Osteoblast (primary cell): ENCODE data around the gene MDM4. TPM values are rescaled to one million over a fixed set of nuclear protein-coding genes. Genes with fewer than 3 reads are reported as not detected.
"Not testable (repeated sequence)": the region's sequence is repeated elsewhere in the genome, so short reads cannot be mapped to it uniquely, and the experiment has no call there.

Source experiments
- DNase-seq: peaks from one replicate; pipeline ENCODE4 v3.0.0; 2011; ENCODE audit warnings: low spot score, mixed read lengths; ENCODE audit not compliant: insufficient read length; ENCODE audit errors: missing footprints
- H2AFZ ChIP-seq: 2 replicates; pipeline ENCODE4 v1.6.0; 2011; ENCODE audit warnings: mild to moderate bottlenecking, low read length
- H3K27ac ChIP-seq: 2 replicates; pipeline ENCODE4 v1.5.1; 2011; ENCODE audit warnings: mild to moderate bottlenecking, low read depth, low read length, moderate library complexity
- H3K27me3 ChIP-seq: 2 replicates; pipeline ENCODE4 v1.6.0; 2012; ENCODE audit warnings: mild to moderate bottlenecking, control low read depth, inconsistent platforms, low read length, moderate library complexity; ENCODE audit not compliant: insufficient read depth
- H3K36me3 ChIP-seq: 2 replicates; pipeline ENCODE4 v1.5.1; 2011; ENCODE audit warnings: mild to moderate bottlenecking, low read length, control low read depth, moderate library complexity; ENCODE audit not compliant: insufficient read depth
- H3K4me1 ChIP-seq: 2 replicates; pipeline ENCODE4 v1.5.1; 2011; ENCODE audit warnings: mild to moderate bottlenecking, low read length, control low read depth, moderate library complexity; ENCODE audit not compliant: insufficient read depth
- H3K4me2 ChIP-seq: 2 replicates; pipeline ENCODE4 v1.6.0; 2011; ENCODE audit warnings: mild to moderate bottlenecking, low read length; ENCODE audit not compliant: insufficient read depth
- H3K4me3 ChIP-seq: fragments of 200-600 bp; sonication (generic); 3 replicates; pipeline ENCODE4 v1.5.1; 2012; ENCODE audit warnings: mild to moderate bottlenecking, low read length, inconsistent platforms; ENCODE audit not compliant: insufficient read depth
- H3K79me2 ChIP-seq: 2 replicates; pipeline ENCODE4 v1.6.0; 2012; ENCODE audit warnings: mild to moderate bottlenecking, low read length, control low read depth, inconsistent platforms; ENCODE audit not compliant: insufficient read depth
- H3K9me3 ChIP-seq: 2 replicates; pipeline ENCODE4 v1.5.1; 2011; ENCODE audit warnings: low read depth, low read length, control low read depth
- H4K20me1 ChIP-seq: 2 replicates; pipeline ENCODE4 v1.6.0; 2012; ENCODE audit warnings: mild to moderate bottlenecking, low read length, control low read depth; ENCODE audit not compliant: insufficient read depth
- CTCF ChIP-seq: IDR thresholded peaks from 2 replicates; pipeline ENCODE4 v1.5.1; 2011; ENCODE audit warnings: mild to moderate bottlenecking, low read depth, low read length, moderate library complexity; ENCODE audit errors: extremely low read depth
- total RNA-seq: library from RNA; depleted of rRNA; stranded (reverse); fragments of >200 nt; gene quantifications from 2 replicates; pipeline ENCODE4 v1.2.3, GENCODE V29; 2012

Gene MDM4
- total RNA-seq, 1 donor: 40.2 TPM

GRCh38 chr1:204520834-204521709 lies 4.9 kb downstream of the MDM4 start:
- H3K4me2 ChIP-seq: peak overlapping the region; percentile 10
- H3K36me3 ChIP-seq: peaks cover 27% of the 10 kb centered on the region
- H3K27ac ChIP-seq: no peak overlapping the region

GRCh38 chr1:204521941-204522521 lies 5.8 kb downstream of the MDM4 start:
- not testable (repeated sequence) for H3K4me3 ChIP-seq, H2AFZ ChIP-seq, H3K27me3 ChIP-seq, H3K9me3 ChIP-seq, H3K4me2 ChIP-seq, DNase-seq, H3K27ac ChIP-seq
- peaks cover 51% of the 10 kb centered on the region for H4K20me1 ChIP-seq
- peaks cover 37% of the 10 kb centered on the region for H3K36me3 ChIP-seq
- H3K4me1 ChIP-seq: peaks cover 14% of the 10 kb centered on the region
- peaks cover 81% of the 10 kb centered on the region for H3K79me2 ChIP-seq

More at GRCh38 chr1:204520834-204521709, 4.9 kb downstream of the MDM4 start:
- no peak for TF ChIP-seq CTCF
- Histone ChIP-seq H3K27me3 (no peaks in the 10 kb centered on the region), H3K79me2 (peaks cover 89% of the 10 kb centered on the region), H3K4me3 (no peak overlapping the region), H3K4me1 (peaks cover 17% of the 10 kb centered on the region), H3K9me3 (peaks cover 2% of the 10 kb centered on the region), H4K20me1 (peaks cover 51% of the 10 kb centered on the region), H2AFZ (no peak overlapping the region)
- DNase-seq: peak; percentile 27

- Histone ChIP-seq H4K20me1 (peaks cover 51% of the 10 kb centered on the region), H3K27ac (no peak overlapping the region), H3K27me3 (no peaks in the 10 kb centered on the region), H2AFZ (no peak overlapping the region), H3K36me3 (peaks cover 40% of the 10 kb centered on the region), H3K4me2 (no peak overlapping the region), H3K79me2 (peaks cover 64% of the 10 kb centered on the region), H3K4me3 (no peak overlapping the region), H3K4me1 (peaks cover 11% of the 10 kb centered on the region), H3K9me3 (peaks cover 2% of the 10 kb centered on the region)
- DNase-seq: no peak
- no peak for TF ChIP-seq CTCF
These were observed 7.5 kb downstream of the MDM4 start for GRCh38 chr1:204523605-204524215.

GRCh38 chr1:204524986-204525385 lies 8.8 kb downstream of the MDM4 start:
- no peak for DNase-seq
- Histone ChIP-seq H3K27me3 (no peaks in the 10 kb centered on the region), H3K9me3 (peaks cover 2% of the 10 kb centered on the region), H4K20me1 (peaks cover 40% of the 10 kb centered on the region), H3K4me3 (no peak overlapping the region), H3K36me3 (peaks cover 48% of the 10 kb centered on the region), H3K27ac (no peak overlapping the region), H3K4me2 (no peak overlapping the region), H2AFZ (no peak overlapping the region), H3K79me2 (peaks cover 51% of the 10 kb centered on the region), H3K4me1 (peaks cover 11% of the 10 kb centered on the region)
- no peak for TF ChIP-seq CTCF
